Activated effector memory CD4-positive, alpha-beta T cell treated with Interleukin-2 at 50 U/mL for 16 hours (primary cell): Measurements from ENCODE around the gene DMBX1.

ENCODE experiments used
- DNase-seq: peaks from one replicate; pipeline ENCODE4 v3.0.0-alpha.2; 2020

DMBX1 gene

DNA sequence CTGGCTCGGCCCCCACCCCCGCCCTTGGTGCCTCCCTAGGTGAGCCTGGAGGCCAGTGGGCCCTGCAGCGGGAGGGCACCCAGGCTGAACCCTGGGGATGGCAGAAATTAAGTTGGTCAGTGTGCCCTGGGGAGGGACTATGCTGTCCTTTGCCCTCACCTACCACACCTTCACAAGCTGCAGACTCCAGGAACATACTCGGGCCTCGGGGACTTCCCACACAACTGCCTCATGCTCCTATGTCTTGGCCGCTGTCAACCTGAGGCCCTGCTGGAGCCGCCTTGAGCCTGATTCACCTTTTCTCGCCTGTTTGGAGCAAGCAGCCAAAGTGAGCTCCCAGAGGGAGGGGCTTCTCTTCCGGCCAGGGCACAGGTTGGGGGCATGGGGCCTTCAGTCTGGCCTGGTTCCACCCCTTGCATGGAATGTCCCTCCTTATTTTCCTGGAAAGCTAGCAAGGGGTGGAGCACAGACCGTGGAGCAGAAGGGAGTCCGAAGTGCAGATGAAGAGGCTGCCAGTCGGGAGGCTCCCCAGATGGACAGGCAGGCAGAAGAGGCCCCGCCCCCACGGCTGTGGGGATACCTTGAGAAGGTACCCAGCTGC lies 37.2 kb downstream of the DMBX1 start:
- DNase-seq, result no peak

- DNase-seq, result peak; percentile 59
Measured at GRCh38 chr1:46527474-46528296, 38.0 kb downstream of the DMBX1 start.

GRCh38 chr1:46528297-46528955 lies 38.8 kb downstream of the DMBX1 start:
- no peak for DNase-seq

- DNase-seq, result no peak
Measured at GRCh38 chr1:46529031-46529630, 39.5 kb downstream of the DMBX1 start.

DNA sequence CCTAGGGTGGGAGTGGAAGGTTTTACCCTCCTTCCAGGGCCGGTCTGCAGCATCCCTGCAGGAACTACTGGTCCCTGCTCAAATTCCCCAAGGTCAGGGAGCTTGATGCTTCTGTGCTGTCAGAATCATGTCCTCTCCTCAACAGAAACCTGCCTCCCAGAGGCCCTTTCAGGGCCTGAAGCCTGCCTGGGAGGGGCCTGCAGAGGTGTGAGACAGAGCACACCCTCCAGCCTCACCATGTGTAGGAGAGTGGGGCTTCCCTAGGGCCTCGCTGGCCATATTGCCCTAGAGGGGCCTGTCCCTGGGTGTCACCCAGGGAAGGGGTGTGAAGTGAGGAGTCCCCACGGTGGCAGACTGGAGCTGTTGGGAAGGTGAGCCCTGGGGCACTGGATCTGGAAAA lies 40.7 kb downstream of the DMBX1 start:
- no peak for DNase-seq

DNA sequence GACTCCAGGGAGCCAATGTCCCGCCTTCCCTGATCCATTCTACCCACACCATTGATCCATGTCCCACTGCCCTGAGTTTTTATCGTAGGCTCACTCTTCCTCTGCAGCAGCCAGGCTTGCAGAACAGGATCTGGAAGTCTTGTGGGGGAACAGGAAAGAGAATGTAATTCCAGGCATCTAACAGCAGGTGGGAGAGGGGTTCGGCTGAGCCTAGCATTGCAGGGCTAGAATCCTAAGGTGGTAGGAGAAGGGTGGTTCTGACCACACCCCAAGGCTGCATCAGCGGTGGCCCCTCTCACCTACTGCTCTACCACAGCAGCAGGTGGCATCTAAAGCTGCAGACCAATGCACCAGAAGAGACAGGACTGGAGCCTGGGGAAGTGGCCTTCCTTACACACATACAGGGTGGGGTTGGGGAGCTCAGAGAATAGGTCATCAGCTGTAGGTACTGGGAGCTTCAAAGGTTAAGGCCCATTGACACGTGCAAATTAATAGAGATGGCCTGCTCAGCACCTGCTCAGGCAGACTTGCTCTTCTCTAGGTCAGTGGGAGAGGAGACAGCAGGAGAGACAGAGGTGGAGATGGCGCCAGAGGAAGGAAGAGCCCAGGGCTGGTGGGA lies 41.3 kb downstream of the DMBX1 start:
- DNase-seq, result no peak

- DNase-seq, result no peak
Measured at GRCh38 chr1:46532095-46532494, 42.5 kb downstream of the DMBX1 start.

- DNase-seq, result peak; percentile 61
Measured at GRCh38 chr1:46532498-46533178, 43.0 kb downstream of the DMBX1 start.

DNA sequence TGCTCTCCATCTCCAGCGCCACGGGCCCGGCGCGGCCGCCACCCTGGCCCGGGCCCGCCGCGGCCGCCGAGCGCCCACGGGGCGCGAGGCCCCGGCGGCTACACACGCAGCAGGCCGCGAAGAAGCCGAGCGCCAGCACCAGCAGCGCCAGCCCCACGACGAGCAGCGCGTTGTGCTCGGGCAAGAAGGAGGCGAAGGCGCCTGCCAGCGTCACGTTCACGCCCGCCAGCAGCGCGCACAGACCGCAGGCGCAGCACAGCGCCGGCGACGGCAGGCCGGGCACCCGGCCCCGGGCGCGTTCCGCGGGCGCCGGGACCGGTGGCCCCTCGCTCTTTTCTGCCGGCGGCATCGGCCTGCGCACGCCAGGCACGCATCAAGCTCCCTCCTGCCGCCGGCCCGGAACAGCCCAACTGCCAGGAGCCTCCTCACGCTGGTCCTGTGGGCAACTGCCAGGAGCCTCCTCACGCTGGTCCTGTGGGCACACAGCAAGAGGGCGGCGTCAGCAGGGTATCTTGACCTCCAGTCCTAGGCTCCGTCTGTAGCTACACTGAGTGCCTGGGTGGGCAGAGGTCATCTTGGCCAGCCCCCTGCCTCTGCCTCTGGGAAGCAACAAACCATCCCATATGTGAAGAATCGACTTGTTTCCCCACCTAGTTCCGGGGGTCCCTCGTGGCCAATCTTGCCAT lies 43.7 kb downstream of the DMBX1 start:
- peak; percentile 42 for DNase-seq

GRCh38 chr1:46535063-46535462 lies 45.4 kb downstream of the DMBX1 start:
- DNase-seq, result no peak

DNA sequence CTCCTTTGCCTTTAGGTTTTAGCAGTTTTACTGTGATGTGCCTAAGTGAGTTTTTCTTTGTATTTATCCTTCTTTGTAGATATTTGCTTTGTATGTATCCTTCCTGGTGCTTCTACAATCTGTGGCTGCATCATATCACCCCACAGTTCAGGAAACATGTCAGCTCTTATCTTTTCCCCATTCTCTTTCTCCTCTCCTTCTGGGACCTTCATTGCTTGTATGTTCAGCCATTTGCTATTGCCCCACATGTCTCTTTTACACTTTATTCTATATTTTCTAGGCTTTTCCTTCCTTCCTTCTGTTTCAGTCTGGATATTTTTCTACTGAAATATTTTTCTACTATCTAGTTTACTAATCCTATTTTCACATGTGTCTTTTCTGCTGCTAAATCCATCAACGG lies 46.9 kb downstream of the DMBX1 start:
- DNase-seq, result no peak

- no peak for DNase-seq
Measured at GRCh38 chr1:46537651-46538050, 48.0 kb downstream of the DMBX1 start.

- DNase-seq, result no peak
Measured at GRCh38 chr1:46538147-46538546, 48.5 kb downstream of the DMBX1 start.
